ENCODE measurements around the gene MTFMT. TPM values are rescaled to one million over a fixed set of nuclear protein-coding genes. Genes with fewer than 3 reads are reported as not detected.

The MTFMT gene
- total and polyA plus RNA-seq, 2 of the 13 experiments (the other 11 are each of a cell fraction or from before 2014, with no cell fraction given): 9.9 to 23.2 TPM

DNA sequence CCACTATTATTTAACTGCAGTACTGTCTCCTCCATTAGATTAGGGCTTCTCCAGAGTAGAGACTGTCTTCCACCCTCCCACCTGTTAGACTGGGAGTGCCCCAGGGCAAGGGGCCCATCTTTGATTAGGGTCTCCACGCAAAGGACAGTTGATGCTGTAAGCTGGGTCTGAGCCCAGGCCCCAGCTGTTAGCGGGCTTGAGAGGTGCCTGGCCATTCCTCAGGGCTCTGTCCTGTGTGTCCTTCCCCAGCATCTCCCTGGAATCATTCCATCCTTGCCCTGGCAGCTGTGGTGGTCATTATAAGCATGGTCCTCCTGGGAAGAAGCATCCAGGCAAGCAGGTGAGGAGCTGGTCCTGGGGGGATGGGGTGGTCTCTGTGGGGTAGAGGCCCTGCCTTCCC lies 21.8 kb upstream of the MTFMT start (continued):
- TF ChIP-seq, protein P1, sequence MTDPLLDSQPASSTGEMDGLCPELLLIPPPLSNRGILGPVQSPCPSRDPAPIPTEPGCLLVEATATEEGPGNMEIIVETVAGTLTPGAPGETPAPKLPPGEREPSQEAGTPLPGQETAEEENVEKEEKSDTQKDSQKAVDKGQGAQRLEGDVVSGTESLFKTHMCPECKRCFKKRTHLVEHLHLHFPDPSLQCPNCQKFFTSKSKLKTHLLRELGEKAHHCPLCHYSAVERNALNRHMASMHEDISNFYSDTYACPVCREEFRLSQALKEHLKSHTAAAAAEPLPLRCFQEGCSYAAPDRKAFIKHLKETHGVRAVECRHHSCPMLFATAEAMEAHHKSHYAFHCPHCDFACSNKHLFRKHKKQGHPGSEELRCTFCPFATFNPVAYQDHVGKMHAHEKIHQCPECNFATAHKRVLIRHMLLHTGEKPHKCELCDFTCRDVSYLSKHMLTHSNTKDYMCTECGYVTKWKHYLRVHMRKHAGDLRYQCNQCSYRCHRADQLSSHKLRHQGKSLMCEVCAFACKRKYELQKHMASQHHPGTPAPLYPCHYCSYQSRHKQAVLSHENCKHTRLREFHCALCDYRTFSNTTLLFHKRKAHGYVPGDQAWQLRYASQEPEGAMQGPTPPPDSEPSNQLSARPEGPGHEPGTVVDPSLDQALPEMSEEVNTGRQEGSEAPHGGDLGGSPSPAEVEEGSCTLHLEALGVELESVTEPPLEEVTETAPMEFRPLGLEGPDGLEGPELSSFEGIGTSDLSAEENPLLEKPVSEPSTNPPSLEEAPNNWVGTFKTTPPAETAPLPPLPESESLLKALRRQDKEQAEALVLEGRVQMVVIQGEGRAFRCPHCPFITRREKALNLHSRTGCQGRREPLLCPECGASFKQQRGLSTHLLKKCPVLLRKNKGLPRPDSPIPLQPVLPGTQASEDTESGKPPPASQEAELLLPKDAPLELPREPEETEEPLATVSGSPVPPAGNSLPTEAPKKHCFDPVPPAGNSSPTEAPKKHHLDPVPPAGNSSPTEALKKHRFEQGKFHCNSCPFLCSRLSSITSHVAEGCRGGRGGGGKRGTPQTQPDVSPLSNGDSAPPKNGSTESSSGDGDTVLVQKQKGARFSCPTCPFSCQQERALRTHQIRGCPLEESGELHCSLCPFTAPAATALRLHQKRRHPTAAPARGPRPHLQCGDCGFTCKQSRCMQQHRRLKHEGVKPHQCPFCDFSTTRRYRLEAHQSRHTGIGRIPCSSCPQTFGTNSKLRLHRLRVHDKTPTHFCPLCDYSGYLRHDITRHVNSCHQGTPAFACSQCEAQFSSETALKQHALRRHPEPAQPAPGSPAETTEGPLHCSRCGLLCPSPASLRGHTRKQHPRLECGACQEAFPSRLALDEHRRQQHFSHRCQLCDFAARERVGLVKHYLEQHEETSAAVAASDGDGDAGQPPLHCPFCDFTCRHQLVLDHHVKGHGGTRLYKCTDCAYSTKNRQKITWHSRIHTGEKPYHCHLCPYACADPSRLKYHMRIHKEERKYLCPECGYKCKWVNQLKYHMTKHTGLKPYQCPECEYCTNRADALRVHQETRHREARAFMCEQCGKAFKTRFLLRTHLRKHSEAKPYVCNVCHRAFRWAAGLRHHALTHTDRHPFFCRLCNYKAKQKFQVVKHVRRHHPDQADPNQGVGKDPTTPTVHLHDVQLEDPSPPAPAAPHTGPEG (CRISPR knock-in tag; IDR thresholded peaks at IDR 0.05): no peak
- TF ChIP-seq, protein P2, sequence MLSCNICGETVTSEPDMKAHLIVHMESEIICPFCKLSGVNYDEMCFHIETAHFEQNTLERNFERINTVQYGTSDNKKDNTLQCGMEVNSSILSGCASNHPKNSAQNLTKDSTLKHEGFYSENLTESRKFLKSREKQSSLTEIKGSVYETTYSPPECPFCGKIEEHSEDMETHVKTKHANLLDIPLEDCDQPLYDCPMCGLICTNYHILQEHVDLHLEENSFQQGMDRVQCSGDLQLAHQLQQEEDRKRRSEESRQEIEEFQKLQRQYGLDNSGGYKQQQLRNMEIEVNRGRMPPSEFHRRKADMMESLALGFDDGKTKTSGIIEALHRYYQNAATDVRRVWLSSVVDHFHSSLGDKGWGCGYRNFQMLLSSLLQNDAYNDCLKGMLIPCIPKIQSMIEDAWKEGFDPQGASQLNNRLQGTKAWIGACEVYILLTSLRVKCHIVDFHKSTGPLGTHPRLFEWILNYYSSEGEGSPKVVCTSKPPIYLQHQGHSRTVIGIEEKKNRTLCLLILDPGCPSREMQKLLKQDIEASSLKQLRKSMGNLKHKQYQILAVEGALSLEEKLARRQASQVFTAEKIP (CRISPR knock-in tag; IDR thresholded peaks at IDR 0.05; ENCODE audit: borderline replicate concordance): no peak
- TF ChIP-seq BHLHE40 (IDR thresholded peaks at IDR 0.05; ENCODE audit: low read length): no peak
- no peak for TF ChIP-seq REL (CRISPR knock-in tag; conservative IDR thresholded peaks at IDR 0.05)
- TF ChIP-seq KDM6A (CRISPR knock-in tag; IDR thresholded peaks at IDR 0.05; ENCODE audit: low read depth): no peak
- no peak for TF ChIP-seq SALL2 (CRISPR knock-in tag; IDR thresholded peaks at IDR 0.05)
